HFFc6 (cell line): ENCODE measurements around the gene HSD17B8. TPM values are rescaled to one million over a fixed set of nuclear protein-coding genes. Genes with fewer than 3 reads are reported as not detected.

Source experiments
- DNase-seq: peaks from one replicate; pipeline ENCODE4 v3.0.0-alpha.2; 2018
- H3K27ac Mint-ChIP-seq: 2 replicates; pipeline ENCODE4 v1.8.0; 2020; ENCODE audit warnings: mild to moderate bottlenecking, mixed read lengths
- H3K27me3 Mint-ChIP-seq: 2 replicates; pipeline ENCODE4 v1.8.0; 2021; ENCODE audit warnings: mild to moderate bottlenecking, moderate library complexity, mixed read lengths; ENCODE audit not compliant: insufficient read depth
- H3K36me3 Mint-ChIP-seq: 2 replicates; pipeline ENCODE4 v1.8.0; 2021; ENCODE audit warnings: low read depth, mixed read lengths
- H3K4me1 Mint-ChIP-seq: 2 replicates; pipeline ENCODE4 v1.8.0; 2020; ENCODE audit warnings: low read depth, mixed read lengths
- H3K4me3 Mint-ChIP-seq: 2 replicates; pipeline ENCODE4 v1.8.0; 2020; ENCODE audit warnings: mild to moderate bottlenecking, moderate library complexity, mixed read lengths
- H3K9me3 Mint-ChIP-seq: 2 replicates; pipeline ENCODE4 v1.8.0; 2020; ENCODE audit warnings: mild to moderate bottlenecking, mixed read lengths
- total RNA-seq, 6 experiments: library from RNA; stranded (reverse); fragmentation: NEBNext Ultra II Directional; extraction: Animal tissue kit (Norgen Biotek cat#: 25700); gene quantifications; 2 replicates in 1 of 6; 3 replicates in 5 of 6; pipeline ENCODE4 v1.2.3, GENCODE V29; 2021
- TF ChIP-seq, protein P1 (sequence below): fragments of 200-600 bp; sonication (generic); IDR thresholded peaks from 2 replicates; pipeline ENCODE4 v1.5.0; 2021; ENCODE audit warnings: antibody characterized with exemption, mild to moderate bottlenecking

HSD17B8 gene
- total RNA-seq, 6 experiments from 2014 or later = 0.39 to 1.2 (median 0.73) TPM

DNA sequence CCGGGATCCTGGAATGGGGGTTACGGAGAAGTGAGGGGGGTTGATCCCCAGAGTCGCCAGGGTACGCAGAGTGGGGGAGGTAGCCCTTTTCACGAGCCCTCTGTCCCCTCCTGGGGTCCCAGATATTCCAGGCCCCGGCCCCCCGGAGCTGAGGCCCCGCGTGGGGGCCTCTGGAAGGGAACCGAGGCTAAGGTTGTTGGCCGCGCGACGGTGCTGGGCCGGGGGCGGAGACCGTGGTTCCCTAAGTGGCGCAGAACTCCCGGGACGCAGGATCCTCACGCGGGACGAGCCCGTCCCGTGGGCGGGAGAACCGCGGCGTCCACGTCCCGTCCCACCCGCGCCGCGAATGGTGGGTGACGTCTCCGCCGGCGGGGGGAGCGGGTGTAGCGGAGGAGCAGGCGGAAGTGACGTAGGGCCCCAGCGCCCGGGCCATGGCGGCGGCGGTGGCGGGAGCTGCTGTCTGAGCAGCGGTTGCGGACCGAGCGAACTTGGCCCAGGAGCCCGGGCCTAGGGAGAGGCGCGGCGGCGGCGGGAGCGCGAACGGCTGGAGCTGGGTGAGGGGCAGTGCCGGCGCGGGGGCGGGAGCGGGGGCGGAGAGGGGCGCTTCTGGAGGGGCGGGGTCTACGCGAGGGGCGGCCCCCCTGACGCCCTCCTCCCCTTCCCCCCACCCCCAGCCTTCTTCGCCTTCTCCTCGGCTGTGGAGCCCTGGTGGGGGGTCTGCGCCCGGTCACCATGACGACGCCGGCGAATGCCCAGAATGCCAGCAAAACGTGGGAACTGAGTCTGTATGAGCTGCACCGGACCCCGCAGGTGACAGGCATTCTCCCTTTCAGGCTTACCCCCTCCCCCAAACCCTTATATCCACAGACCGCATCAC is 3.9 kb downstream of the HSD17B8 start, which contains the start of gene RING1:
RING1 (plus strand) TSS at position 410 of the 877 bp plus-strand sequence; CDS start at position 733, 323 bp downstream.
- peaks cover 13% of the 10 kb centered on the region for H3K27me3 Mint-ChIP-seq
- H3K27ac Mint-ChIP-seq = peak within 1 kb of the TSS; percentile 97
- TF ChIP-seq, protein P1, sequence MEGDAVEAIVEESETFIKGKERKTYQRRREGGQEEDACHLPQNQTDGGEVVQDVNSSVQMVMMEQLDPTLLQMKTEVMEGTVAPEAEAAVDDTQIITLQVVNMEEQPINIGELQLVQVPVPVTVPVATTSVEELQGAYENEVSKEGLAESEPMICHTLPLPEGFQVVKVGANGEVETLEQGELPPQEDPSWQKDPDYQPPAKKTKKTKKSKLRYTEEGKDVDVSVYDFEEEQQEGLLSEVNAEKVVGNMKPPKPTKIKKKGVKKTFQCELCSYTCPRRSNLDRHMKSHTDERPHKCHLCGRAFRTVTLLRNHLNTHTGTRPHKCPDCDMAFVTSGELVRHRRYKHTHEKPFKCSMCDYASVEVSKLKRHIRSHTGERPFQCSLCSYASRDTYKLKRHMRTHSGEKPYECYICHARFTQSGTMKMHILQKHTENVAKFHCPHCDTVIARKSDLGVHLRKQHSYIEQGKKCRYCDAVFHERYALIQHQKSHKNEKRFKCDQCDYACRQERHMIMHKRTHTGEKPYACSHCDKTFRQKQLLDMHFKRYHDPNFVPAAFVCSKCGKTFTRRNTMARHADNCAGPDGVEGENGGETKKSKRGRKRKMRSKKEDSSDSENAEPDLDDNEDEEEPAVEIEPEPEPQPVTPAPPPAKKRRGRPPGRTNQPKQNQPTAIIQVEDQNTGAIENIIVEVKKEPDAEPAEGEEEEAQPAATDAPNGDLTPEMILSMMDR = no peak
- peaks cover 35% of the 10 kb centered on the region for H3K36me3 Mint-ChIP-seq
- peak within 1 kb of the TSS; percentile 91 for H3K4me3 Mint-ChIP-seq
- H3K4me1 Mint-ChIP-seq = peaks cover 58% of the 10 kb centered on the region
- DNase-seq = peak; percentile 61
- H3K9me3 Mint-ChIP-seq = no peaks in the 10 kb centered on the region

DNA sequence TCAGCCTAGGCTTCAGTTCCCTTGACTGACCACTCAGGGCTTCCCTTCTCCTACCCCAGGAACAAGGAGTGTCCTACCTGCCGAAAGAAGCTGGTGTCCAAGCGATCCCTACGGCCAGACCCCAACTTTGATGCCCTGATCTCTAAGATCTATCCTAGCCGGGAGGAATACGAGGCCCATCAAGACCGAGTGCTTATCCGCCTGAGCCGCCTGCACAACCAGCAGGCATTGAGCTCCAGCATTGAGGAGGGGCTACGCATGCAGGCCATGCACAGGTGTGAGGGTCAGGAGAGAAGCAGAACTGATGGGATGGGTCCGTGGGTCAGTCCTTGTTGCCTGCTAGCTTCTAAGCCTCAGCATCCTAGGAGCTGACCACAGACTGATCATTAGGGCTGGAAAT is 5.4 kb downstream of the HSD17B8 start:
- Mint-ChIP-seq H3K9me3 (no peaks in the 10 kb centered on the region), H3K36me3 (peaks cover 24% of the 10 kb centered on the region), H3K4me1 (peaks cover 55% of the 10 kb centered on the region), H3K27me3 (peaks cover 15% of the 10 kb centered on the region), H3K27ac (peak overlapping the region; percentile 7; the same call in 1 of the 2 replicates), H3K4me3 (0 out of 2 replicates have a peak overlapping the region, but pooled peaks have one; percentile 15)
- no peak for DNase-seq
- TF ChIP-seq, protein P1 = no peak

DNA sequence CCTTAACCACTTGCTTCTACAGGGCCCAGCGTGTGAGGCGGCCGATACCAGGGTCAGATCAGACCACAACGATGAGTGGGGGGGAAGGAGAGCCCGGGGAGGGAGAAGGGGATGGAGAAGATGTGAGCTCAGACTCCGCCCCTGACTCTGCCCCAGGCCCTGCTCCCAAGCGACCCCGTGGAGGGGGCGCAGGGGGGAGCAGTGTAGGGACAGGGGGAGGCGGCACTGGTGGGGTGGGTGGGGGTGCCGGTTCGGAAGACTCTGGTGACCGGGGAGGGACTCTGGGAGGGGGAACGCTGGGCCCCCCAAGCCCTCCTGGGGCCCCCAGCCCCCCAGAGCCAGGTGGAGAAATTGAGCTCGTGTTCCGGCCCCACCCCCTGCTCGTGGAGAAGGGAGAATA is 6.7 kb downstream of the HSD17B8 start:
- peaks cover 43% of the 10 kb centered on the region for H3K4me1 Mint-ChIP-seq
- no peak for DNase-seq
- no peak overlapping the region for H3K4me3 Mint-ChIP-seq
- no peaks in the 10 kb centered on the region for H3K9me3 Mint-ChIP-seq
- peaks cover 18% of the 10 kb centered on the region for H3K27me3 Mint-ChIP-seq
- no peak overlapping the region for H3K27ac Mint-ChIP-seq
- TF ChIP-seq, protein P1 = no peak
- peaks cover 18% of the 10 kb centered on the region for H3K36me3 Mint-ChIP-seq

DNA sequence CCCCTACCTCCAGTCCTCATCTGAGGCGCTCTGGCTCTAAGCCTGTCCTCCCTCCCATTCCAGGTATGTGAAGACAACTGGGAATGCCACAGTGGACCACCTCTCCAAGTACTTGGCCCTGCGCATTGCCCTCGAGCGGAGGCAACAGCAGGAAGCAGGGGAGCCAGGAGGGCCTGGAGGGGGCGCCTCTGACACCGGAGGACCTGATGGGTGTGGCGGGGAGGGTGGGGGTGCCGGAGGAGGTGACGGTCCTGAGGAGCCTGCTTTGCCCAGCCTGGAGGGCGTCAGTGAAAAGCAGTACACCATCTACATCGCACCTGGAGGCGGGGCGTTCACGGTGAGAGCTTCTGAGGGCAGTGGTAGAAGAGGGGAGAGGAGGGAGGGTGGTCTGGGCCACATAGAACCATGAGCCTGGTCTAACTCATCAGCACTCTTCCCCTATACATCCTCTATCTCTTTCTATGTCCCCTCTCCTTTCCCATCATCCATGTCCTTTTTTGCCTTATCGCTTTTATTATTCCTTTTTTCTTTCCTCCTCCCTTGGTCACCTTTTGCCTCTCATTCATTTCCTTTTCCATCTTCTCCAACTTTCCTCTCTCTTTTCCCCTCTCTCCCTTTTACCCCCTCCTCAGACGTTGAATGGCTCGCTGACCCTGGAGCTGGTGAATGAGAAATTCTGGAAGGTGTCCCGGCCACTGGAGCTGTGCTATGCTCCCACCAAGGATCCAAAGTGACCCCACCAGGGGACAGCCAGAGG is 7.4 kb downstream of the HSD17B8 start:
- DNase-seq = no peak
- peaks cover 18% of the 10 kb centered on the region for H3K27me3 Mint-ChIP-seq
- H3K4me1 Mint-ChIP-seq = peaks cover 36% of the 10 kb centered on the region
- no peak overlapping the region for H3K27ac Mint-ChIP-seq
- H3K4me3 Mint-ChIP-seq = no peak overlapping the region
- H3K9me3 Mint-ChIP-seq = no peaks in the 10 kb centered on the region
- TF ChIP-seq, protein P1 = peak; percentile 15; the same call in 1 of the 2 replicates
- peaks cover 18% of the 10 kb centered on the region for H3K36me3 Mint-ChIP-seq

DNA sequence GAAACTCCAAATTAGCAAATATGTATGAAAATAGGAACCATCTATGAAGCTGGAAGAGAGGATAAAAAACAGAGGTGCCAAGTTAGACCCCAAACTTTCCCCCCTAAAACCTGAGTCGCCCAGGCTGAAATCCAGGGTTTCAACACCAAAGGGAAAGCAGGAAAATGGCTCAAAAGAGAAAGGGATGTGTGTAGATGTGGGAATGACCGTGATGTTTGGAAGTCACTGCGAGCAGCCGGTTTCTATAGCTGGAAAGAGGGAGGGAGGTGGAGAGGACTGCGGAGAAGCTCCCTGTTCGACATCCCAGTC is 8.4 kb downstream of the HSD17B8 start:
- peak overlapping the region; percentile 0; the same call in 1 of the 2 replicates for H3K27ac Mint-ChIP-seq
- DNase-seq = no peak
- peaks cover 18% of the 10 kb centered on the region for H3K36me3 Mint-ChIP-seq

More for the DNA sequence above, 8.4 kb downstream of the HSD17B8 start:
- TF ChIP-seq, protein P1 = no peak
- H3K9me3 Mint-ChIP-seq = no peaks in the 10 kb centered on the region
- peaks cover 36% of the 10 kb centered on the region for H3K4me1 Mint-ChIP-seq
- peak overlapping the region; percentile 88 for H3K4me3 Mint-ChIP-seq
- peaks cover 15% of the 10 kb centered on the region for H3K27me3 Mint-ChIP-seq
